Activated CD4-positive, alpha-beta T cell treated with anti-CD3 and anti-CD28 coated beads, Interleukin-2, amount 50 U/mL, for 1 hour (primary cell): ENCODE data around the gene SP5.
"Not testable (repeated sequence)": the region's sequence is repeated elsewhere in the genome, so short reads cannot be mapped to it uniquely, and the experiment has no call there.

Experiments
- DNase-seq: peaks from one replicate; pipeline ENCODE4 v3.0.0-alpha.2; 2020

SP5 gene

GRCh38 chr2:170711774-170712652, 3.1 kb upstream of the SP5 start:
- peak; percentile 15 for DNase-seq

GRCh38 chr2:170712653-170713542, 2.2 kb upstream of the SP5 start:
- DNase-seq = no peak

- DNase-seq = no peak
Observed at GRCh38 chr2:170713543-170714380, 1.4 kb upstream of the SP5 start.

GRCh38 chr2:170714381-170715061, 616 bp upstream of the SP5 start:
- peak; percentile 3 for DNase-seq

GRCh38 chr2:170715932-170716777, 1.0 kb downstream of the SP5 start:
- DNase-seq = peak; percentile 9

- peak; percentile 16 for DNase-seq
Observed at GRCh38 chr2:170716851-170717598, 1.9 kb downstream of the SP5 start.

- DNase-seq = no peak
Observed at GRCh38 chr2:170717599-170717963, 2.4 kb downstream of the SP5 start.

GRCh38 chr2:170717991-170718589, 3.0 kb downstream of the SP5 start:
- DNase-seq = no peak

GRCh38 chr2:170719810-170720209, 4.7 kb downstream of the SP5 start:
- no peak for DNase-seq

GRCh38 chr2:170721678-170722077, 6.5 kb downstream of the SP5 start:
- no peak for DNase-seq

- DNase-seq = no peak
Observed at GRCh38 chr2:170722301-170722700, 7.2 kb downstream of the SP5 start.

GRCh38 chr2:170723446-170723958, 8.4 kb downstream of the SP5 start:
- no peak for DNase-seq

GRCh38 chr2:170733798-170734600, 18.9 kb downstream of the SP5 start:
- no peak for DNase-seq

GRCh38 chr2:170734601-170735000, 19.5 kb downstream of the SP5 start:
- DNase-seq = not testable (repeated sequence)

- DNase-seq = no peak
Observed at GRCh38 chr2:170736628-170737027, 21.5 kb downstream of the SP5 start.

GRCh38 chr2:170737406-170737805, 22.3 kb downstream of the SP5 start:
- DNase-seq = no peak

- DNase-seq = no peak
Observed at GRCh38 chr2:170737821-170738220, 22.7 kb downstream of the SP5 start.

GRCh38 chr2:170739048-170739447, 23.9 kb downstream of the SP5 start:
- DNase-seq = no peak

GRCh38 chr2:170739507-170740046, 24.4 kb downstream of the SP5 start:
- DNase-seq = no peak
